PC-9 (cell line): Measurements from ENCODE around the gene HHAT. TPM values are rescaled to one million over a fixed set of nuclear protein-coding genes. Genes with fewer than 3 reads are reported as not detected.

Experiments used
- BruUV-seq: library from RNA; stranded (reverse); fragments of 400-500 nt; replicated peaks from 2 replicates; lab custom pipeline; 2021; lab: Mats Ljungman, UMichigan
- CTCF ChIA-PET: fragments of 300-600 bp; sonication (Branson Sonifier 250); formaldehyde crosslinking; loops from one replicate; lab custom pipeline; 2022; ENCODE audit warnings: antibody characterized with exemption; lab: Charles Lee
- POLR2A ChIA-PET: fragments of 300-600 bp; sonication (Branson Sonifier 250); formaldehyde crosslinking; loops from one replicate; lab custom pipeline; 2022; ENCODE audit warnings: antibody characterized with exemption; ENCODE audit not compliant: unreplicated experiment; lab: Charles Lee
- DNase-seq, 2 experiments: peaks; one replicate each; pipeline versions ENCODE4 v3.0.0 to v3.0.0-alpha.2; 2015 to 2022; ENCODE audit warnings: mixed read lengths in 1 of 2
- H2AFZ ChIP-seq: fragments of 200-600 bp; sonication (generic); 2 replicates; pipeline ENCODE4 v1.8.1; 2017; ENCODE audit warnings: antibody characterized with exemption
- H3F3A ChIP-seq: fragments of 200-600 bp; sonication (generic); 2 replicates; pipeline ENCODE4 v1.8.1; 2017; ENCODE audit warnings: antibody characterized with exemption, mild to moderate bottlenecking, low read depth; ENCODE audit not compliant: insufficient read depth
- H3K27ac ChIP-seq: fragments of 200-600 bp; sonication (generic); 2 replicates; pipeline ENCODE4 v1.6.1; 2016; ENCODE audit warnings: mixed run types
- H3K27me3 ChIP-seq: fragments of 200-600 bp; sonication (generic); 2 replicates; pipeline ENCODE4 v1.6.1; 2016; ENCODE audit warnings: low read depth, mixed run types; ENCODE audit not compliant: insufficient read depth
- H3K36me3 ChIP-seq: fragments of 200-600 bp; sonication (generic); 2 replicates; pipeline ENCODE4 v1.6.1; 2016; ENCODE audit warnings: low read depth, mixed run types
- H3K4me1 ChIP-seq: fragments of 200-600 bp; sonication (generic); replicated peaks from 2 replicates; pipeline ENCODE4 v1.6.1; 2016; ENCODE audit warnings: mixed run types; ENCODE audit not compliant: insufficient read depth
- H3K4me2 ChIP-seq: fragments of 200-600 bp; sonication (generic); 2 replicates; pipeline ENCODE4 v1.6.1; 2017; ENCODE audit warnings: mixed run types
- H3K4me3 ChIP-seq: fragments of 200-600 bp; sonication (generic); 2 replicates; pipeline ENCODE4 v1.6.1; 2016; ENCODE audit warnings: mixed run types
- H3K79me2 ChIP-seq: fragments of 200-600 bp; sonication (generic); 2 replicates; pipeline ENCODE4 v1.6.1; 2017; ENCODE audit warnings: low read depth, mixed run types
- H3K9me2 ChIP-seq: fragments of 200-600 bp; sonication (generic); 2 replicates; pipeline ENCODE4 v1.8.1; 2017; ENCODE audit warnings: mild to moderate bottlenecking; ENCODE audit not compliant: insufficient read depth
- H3K9me3 ChIP-seq: fragments of 200-600 bp; sonication (generic); 2 replicates; pipeline ENCODE4 v1.8.1; 2016; ENCODE audit warnings: low read depth; ENCODE audit not compliant: insufficient read depth
- H4K20me1 ChIP-seq: fragments of 200-600 bp; sonication (generic); 2 replicates; pipeline ENCODE4 v1.8.1; 2017; ENCODE audit not compliant: insufficient read depth
- EZH2 ChIP-seq: fragments of 200-600 bp; sonication (generic); IDR thresholded peaks from 2 replicates; pipeline ENCODE4 v1.8.0; 2017; ENCODE audit warnings: antibody characterized with exemption, low read depth
- intact Hi-C: fragments of 100-400 bp; cut with micrococcal nuclease; formaldehyde crosslinking; loops from one replicate; pipeline ENCODE4 v1.10.0; 2022; ENCODE audit not compliant: unreplicated experiment
- total RNA-seq: library from RNA; stranded (reverse); gene quantifications from 2 replicates; pipeline ENCODE4 v1.2.3, GENCODE V29; 2021
- TF ChIP-seq, protein P1 (sequence below): fragments of 200-600 bp; sonication (generic); conservative IDR thresholded peaks from 2 replicates; pipeline ENCODE4 v1.6.1; 2017; ENCODE audit warnings: mixed run types, antibody characterized with exemption, mild to moderate bottlenecking, moderate library complexity

Gene HHAT
- total RNA-seq, 1 experiment from 2014 or later = 5.3 TPM

DNA sequence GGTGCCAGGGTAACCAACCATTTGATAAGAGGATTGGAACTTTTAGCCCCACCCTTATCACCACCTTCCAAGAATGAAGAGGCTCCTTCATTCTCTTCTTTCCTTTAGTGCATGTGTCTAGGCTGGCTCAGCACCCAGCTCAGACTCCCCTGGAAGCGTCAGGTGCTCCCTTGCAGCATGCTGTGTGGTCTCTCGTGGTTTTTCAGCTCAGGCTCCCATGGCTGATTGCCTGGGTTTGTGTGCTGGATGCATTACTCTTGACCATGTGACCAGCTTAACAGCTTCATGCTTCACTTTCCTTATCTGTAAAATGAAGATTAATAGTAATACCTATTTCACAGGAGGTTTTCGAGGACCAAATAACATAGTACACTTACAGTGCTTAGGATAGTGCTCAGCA, 198.4 kb downstream of the HHAT start:
- H4K20me1 ChIP-seq = 0 out of 2 replicates have a peak, but pooled peaks cover 4% of the 10 kb centered on the region
- BruUV-seq = no TSS peak
- no peaks in the 10 kb centered on the region for H3K4me1 ChIP-seq
- no peaks in the 10 kb centered on the region for H3F3A ChIP-seq
- ChIA-PET CTCF (no interaction called here), POLR2A (no interaction called here)
- H3K9me3 ChIP-seq = no peaks in the 10 kb centered on the region
- H3K4me3 ChIP-seq = no peak overlapping the region
- no peak for DNase-seq
- H3K27ac ChIP-seq = no peak overlapping the region
- intact Hi-C loops = no loop called here
- TF ChIP-seq, protein P1, sequence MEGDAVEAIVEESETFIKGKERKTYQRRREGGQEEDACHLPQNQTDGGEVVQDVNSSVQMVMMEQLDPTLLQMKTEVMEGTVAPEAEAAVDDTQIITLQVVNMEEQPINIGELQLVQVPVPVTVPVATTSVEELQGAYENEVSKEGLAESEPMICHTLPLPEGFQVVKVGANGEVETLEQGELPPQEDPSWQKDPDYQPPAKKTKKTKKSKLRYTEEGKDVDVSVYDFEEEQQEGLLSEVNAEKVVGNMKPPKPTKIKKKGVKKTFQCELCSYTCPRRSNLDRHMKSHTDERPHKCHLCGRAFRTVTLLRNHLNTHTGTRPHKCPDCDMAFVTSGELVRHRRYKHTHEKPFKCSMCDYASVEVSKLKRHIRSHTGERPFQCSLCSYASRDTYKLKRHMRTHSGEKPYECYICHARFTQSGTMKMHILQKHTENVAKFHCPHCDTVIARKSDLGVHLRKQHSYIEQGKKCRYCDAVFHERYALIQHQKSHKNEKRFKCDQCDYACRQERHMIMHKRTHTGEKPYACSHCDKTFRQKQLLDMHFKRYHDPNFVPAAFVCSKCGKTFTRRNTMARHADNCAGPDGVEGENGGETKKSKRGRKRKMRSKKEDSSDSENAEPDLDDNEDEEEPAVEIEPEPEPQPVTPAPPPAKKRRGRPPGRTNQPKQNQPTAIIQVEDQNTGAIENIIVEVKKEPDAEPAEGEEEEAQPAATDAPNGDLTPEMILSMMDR = no peak
- no peaks in the 10 kb centered on the region for H3K79me2 ChIP-seq
- H3K9me2 ChIP-seq = no peaks in the 10 kb centered on the region
- H3K4me2 ChIP-seq = no peak overlapping the region
- no peaks in the 10 kb centered on the region for H3K27me3 ChIP-seq
- H3K36me3 ChIP-seq = no peaks in the 10 kb centered on the region
- no peak overlapping the region for H2AFZ ChIP-seq

- Histone ChIP-seq H3K79me2 (no peaks in the 10 kb centered on the region), H3K9me3 (no peaks in the 10 kb centered on the region), H3K27ac (no peak overlapping the region), H4K20me1 (0 out of 2 replicates have a peak, but pooled peaks cover 4% of the 10 kb centered on the region), H2AFZ (no peak overlapping the region), H3K9me2 (no peaks in the 10 kb centered on the region), H3K27me3 (peaks cover 10% of the 10 kb centered on the region; the same call in 1 of the 2 replicates), H3K36me3 (no peaks in the 10 kb centered on the region), H3F3A (no peaks in the 10 kb centered on the region), H3K4me1 (no peaks in the 10 kb centered on the region), H3K4me3 (no peak overlapping the region), H3K4me2 (no peak overlapping the region)
- DNase-seq = no peak
- intact Hi-C loops = no loop called here
- no TSS peak for BruUV-seq
- TF ChIP-seq EZH2 = no peak
- ChIA-PET CTCF (no interaction called here), POLR2A (no interaction called here)
These were observed 202.9 kb downstream of the HHAT start for GRCh38 chr1:210531475-210532222.

DNA sequence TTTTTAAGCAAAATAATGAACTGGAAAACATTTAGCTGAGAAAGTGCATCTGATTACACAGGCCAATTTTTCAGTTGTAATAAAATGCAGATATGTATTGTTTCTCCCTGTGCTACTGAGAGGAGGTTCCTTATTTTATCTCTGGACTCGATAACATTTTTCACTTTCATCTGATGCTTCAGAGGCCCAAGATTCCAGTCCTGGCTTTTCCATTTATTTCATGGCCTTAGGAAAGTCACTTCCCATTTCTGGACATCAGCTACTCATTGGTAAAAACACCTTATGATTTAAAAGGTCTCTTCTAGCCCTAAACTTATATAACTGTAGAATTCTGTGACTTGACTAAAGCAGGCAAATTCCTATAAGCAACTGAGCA, 203.5 kb downstream of the HHAT start:
- Histone ChIP-seq H3K9me2 (no peaks in the 10 kb centered on the region), H4K20me1 (0 out of 2 replicates have a peak, but pooled peaks cover 4% of the 10 kb centered on the region), H3K9me3 (no peaks in the 10 kb centered on the region), H3F3A (no peaks in the 10 kb centered on the region), H3K4me1 (no peaks in the 10 kb centered on the region), H3K36me3 (no peaks in the 10 kb centered on the region), H2AFZ (no peak overlapping the region), H3K27ac (no peak overlapping the region), H3K27me3 (peaks cover 13% of the 10 kb centered on the region; the same call in 1 of the 2 replicates), H3K4me3 (no peak overlapping the region), H3K79me2 (no peaks in the 10 kb centered on the region), H3K4me2 (no peak overlapping the region)
- no TSS peak for BruUV-seq
- DNase-seq = no peak
- TF ChIP-seq EZH2 = no peak
- TF ChIP-seq, protein P1 = no peak
- ChIA-PET CTCF (no interaction called here), POLR2A (no interaction called here)
- intact Hi-C loops = no loop called here
